GM12878 (cell line): ENCODE data around the gene PDZD8. TPM values are rescaled to one million over a fixed set of nuclear protein-coding genes. Genes with fewer than 3 reads are reported as not detected.

Experiments
- ATAC-seq: fragments of 200-7000 bp; cut with Tn5 transposase; 3 replicates; pipeline ENCODE4 v1.9.1; 2020; ENCODE audit warnings: mild to moderate bottlenecking, moderate library complexity
- BruUV-seq: library from RNA; stranded (reverse); fragments of 400-500 nt; replicated peaks from 2 replicates; lab custom pipeline; 2021; lab: Mats Ljungman, UMichigan
- CTCF ChIA-PET: fragments of 300-600 bp; sonication (Branson Sonifier 250); formaldehyde crosslinking; extraction: SDS; loops from one replicate; lab custom pipeline; 2021; ENCODE audit warnings: inconsistent platforms; lab: Yijun Ruan, JAX
- POLR2A ChIA-PET: fragments of 350-600 bp; formaldehyde crosslinking; extraction: SDS; loops from one replicate; lab custom pipeline; 2021; ENCODE audit warnings: inconsistent platforms; lab: Charles Lee
- RAD21 ChIA-PET: fragments of 300-600 bp; sonication (Branson Sonifier 250); formaldehyde crosslinking; loops from one replicate; lab custom pipeline; 2023; ENCODE audit warnings: antibody characterized with exemption; ENCODE audit not compliant: unreplicated experiment; lab: Charles Lee
- SMC1A ChIA-PET: fragments of 300-600 bp; sonication (Branson Sonifier 250); formaldehyde crosslinking; loops from one replicate; lab custom pipeline; 2023; ENCODE audit not compliant: unreplicated experiment, uncharacterized antibody; lab: Charles Lee
- DNase-seq: peaks from one replicate; pipeline ENCODE4 v3.0.0-alpha.2; 2011; ENCODE audit warnings: low read depth, low spot score
- FAIRE-seq: peaks from 3 replicates; lab custom pipeline; 2011; peaks lifted over from hg19 to GRCh38; lab: Jason Lieb, UNC
- H2AFZ ChIP-seq: 2 replicates; pipeline ENCODE4 v1.6.0; 2011; ENCODE audit warnings: low read depth, low read length, control low read depth; ENCODE audit not compliant: control insufficient read depth
- H3K27ac ChIP-seq: 2 replicates; pipeline ENCODE4 v1.5.1; 2011; ENCODE audit warnings: control low read depth; ENCODE audit not compliant: control insufficient read depth, insufficient read depth
- H3K27me3 ChIP-seq, 2 experiments: replicated peaks in 1 of 2; 2 replicates each; pipeline versions ENCODE4 v1.6.0 to v1.6.1; 2011; ENCODE audit warnings: low read length in 1 of 2; ENCODE audit not compliant: control insufficient read depth in 2 of 2, insufficient read depth in 2 of 2
- H3K36me3 ChIP-seq, 2 experiments: 2 replicates each; pipeline ENCODE4 v1.5.1; 2011; ENCODE audit warnings: low read length in 1 of 2; ENCODE audit not compliant: control insufficient read depth in 2 of 2, insufficient read depth in 2 of 2
- H3K4me1 ChIP-seq: 2 replicates; pipeline ENCODE4 v1.6.1; 2011; ENCODE audit warnings: mild to moderate bottlenecking, low read length, moderate library complexity, mixed read lengths; ENCODE audit not compliant: control insufficient read depth, insufficient read depth
- H3K4me2 ChIP-seq: 2 replicates; pipeline ENCODE4 v1.6.0; 2011; ENCODE audit warnings: control low read depth; ENCODE audit not compliant: control insufficient read depth, insufficient read depth
- H3K4me3 ChIP-seq: fragments of 200-600 bp; sonication (generic); 2 replicates; pipeline ENCODE4 v1.5.1; 2016
- H3K79me2 ChIP-seq: 2 replicates; pipeline ENCODE4 v1.6.0; 2011; ENCODE audit warnings: low read length; ENCODE audit not compliant: control insufficient read depth, insufficient read depth
- H3K9ac ChIP-seq: 2 replicates; pipeline ENCODE4 v1.8.0; 2011; ENCODE audit warnings: low read length, control low read depth, mixed read lengths; ENCODE audit not compliant: control insufficient read depth, insufficient read depth
- H3K9me3 ChIP-seq: replicated peaks from 3 replicates; pipeline ENCODE4 v1.5.1; 2011; ENCODE audit warnings: mild to moderate bottlenecking, low read length; ENCODE audit not compliant: control insufficient read depth, insufficient read depth
- H4K20me1 ChIP-seq: 2 replicates; pipeline ENCODE4 v1.6.0; 2011; ENCODE audit not compliant: control insufficient read depth, insufficient read depth
- BCL11A ChIP-seq: IDR thresholded peaks from 2 replicates; pipeline ENCODE4 v1.6.1; 2011; ENCODE audit warnings: low read depth, low read length
- CBFB ChIP-seq: IDR thresholded peaks from 2 replicates; pipeline ENCODE4 v1.6.1; 2016; ENCODE audit warnings: antibody characterized with exemption, low read depth
- CBX5 ChIP-seq: sonication (generic); IDR thresholded peaks from 2 replicates; pipeline ENCODE4 v1.6.1; 2016; ENCODE audit warnings: low read depth, moderate library complexity, mild to moderate bottlenecking, inconsistent platforms
- EED ChIP-seq: sonication (generic); IDR thresholded peaks from 2 replicates; pipeline ENCODE4 v1.6.1; 2016; ENCODE audit warnings: antibody characterized with exemption, low read depth
- HCFC1 ChIP-seq: fragments of 150-350 bp; IDR thresholded peaks from 2 replicates; pipeline ENCODE4 v1.6.1; 2014; ENCODE audit warnings: low read length
- KAT2A ChIP-seq: conservative IDR thresholded peaks from 2 replicates; pipeline ENCODE4 v1.6.1; 2011; ENCODE audit warnings: low read depth, low read length; ENCODE audit not compliant: control insufficient read depth
- MXI1 ChIP-seq: fragments of 150-350 bp; IDR thresholded peaks from 2 replicates; pipeline ENCODE4 v1.6.1; 2011; ENCODE audit warnings: low read depth, mild to moderate bottlenecking, inconsistent platforms, low read length, improper control_type of control experiment
- NR2C2 ChIP-seq: IDR thresholded peaks from 2 replicates; pipeline ENCODE4 v1.6.1; 2011; ENCODE audit warnings: borderline replicate concordance, low read depth; ENCODE audit not compliant: control insufficient read depth, insufficient read length
- PAX5 ChIP-seq: IDR thresholded peaks from 2 replicates; pipeline ENCODE4 v1.6.1; 2011; ENCODE audit warnings: low read depth, low read length, borderline replicate concordance
- PML ChIP-seq: IDR thresholded peaks from 2 replicates; pipeline ENCODE4 v1.6.1; 2012; ENCODE audit warnings: low read length, inconsistent platforms
- PRDM15 ChIP-seq: fragments of 450-650 bp; formaldehyde crosslinking; IDR thresholded peaks from 2 replicates; pipeline ENCODE4 v1.4.0; 2020; ENCODE audit warnings: mild to moderate bottlenecking, moderate library complexity
- RCOR1 ChIP-seq: conservative IDR thresholded peaks from 2 replicates; pipeline ENCODE4 v1.6.1; 2012; ENCODE audit warnings: low read depth, low read length, improper control_type of control experiment
- SKIL ChIP-seq: fragments of 450-650 bp; IDR thresholded peaks from 2 replicates; pipeline ENCODE4 v1.6.1; 2017; ENCODE audit warnings: mild to moderate bottlenecking, low read depth, inconsistent platforms; ENCODE audit not compliant: poor library complexity, severe bottlenecking
- SMC3 ChIP-seq: IDR thresholded peaks from 2 replicates; pipeline ENCODE4 v1.6.1; 2011; ENCODE audit warnings: low read length, improper control_type of control experiment, borderline replicate concordance
- SP1 ChIP-seq: IDR thresholded peaks from one replicate; pipeline ENCODE4 v1.6.1; 2011; ENCODE audit warnings: low read depth, low read length
- YBX1 ChIP-seq: fragments of 450-650 bp; IDR thresholded peaks from 2 replicates; pipeline ENCODE4 v1.6.1; 2016; ENCODE audit warnings: antibody characterized with exemption
- ZBED1 ChIP-seq: IDR thresholded peaks from 2 replicates; pipeline ENCODE4 v1.6.1; 2016; ENCODE audit warnings: borderline replicate concordance
- WGBS: methylation state at CpG from one replicate; pipeline ENCODE4 v1.1.6; 2016; ENCODE audit warnings: low lambda C conversion rate; ENCODE audit not compliant: insufficient replicate concordance, insufficient coverage; ENCODE audit errors: missing lambda C conversion rate; 5-methylcytosine and 5-hydroxymethylcytosine counted together
- in situ Hi-C: fragments of 300-500 bp; cut with MboI; formaldehyde crosslinking; loops from 9 replicates; pipeline ENCODE4 v1.14.3; 2018; ENCODE audit warnings: mixed read lengths
- intact Hi-C: fragments of 100-400 bp; cut with micrococcal nuclease; formaldehyde crosslinking; loops from one replicate; pipeline ENCODE4 v1.14.2; 2022; ENCODE audit not compliant: unreplicated experiment
- polyA plus RNA-seq, 11 experiments: library from polyadenylated mRNA; depleted of rRNA in 4 of 11; unstranded in 6 of 11; stranded (reverse) in 5 of 11; fragments of >200 nt; fragmentation: Nextera tagmentation in 4 of 11; fragmentation: Illumina TruSeq in 1 of 11; extraction: Ambion mirVana in 4 of 11; extraction: Trizol in 1 of 11; gene quantifications; 1 replicate in 1 of 11; 2 replicates in 10 of 11; pipeline versions ENCODE4 v1.2.1 to v1.2.3, GENCODE V29; 2011 to 2016; ENCODE audit warnings: inconsistent platforms in 2 of 11, missing spikeins in 2 of 11, low read depth in 1 of 11
- total RNA-seq, 4 experiments: library from RNA; depleted of rRNA in 3 of 4; stranded (reverse); fragments of >200 nt in 3 of 4; fragmentation: Illumina TruSeq in 1 of 4; extraction: Trizol in 1 of 4; gene quantifications; 2 replicates each; pipeline versions ENCODE4 v1.2.1 to v1.2.3, GENCODE V29; 2013 to 2021

The PDZD8 gene
- total and polyA plus RNA-seq, 10 of the 15 experiments (the other 5 are each of a cell fraction or from before 2014, with no cell fraction given): 2.0 to 21.2 (median 6.7) TPM

DNA sequence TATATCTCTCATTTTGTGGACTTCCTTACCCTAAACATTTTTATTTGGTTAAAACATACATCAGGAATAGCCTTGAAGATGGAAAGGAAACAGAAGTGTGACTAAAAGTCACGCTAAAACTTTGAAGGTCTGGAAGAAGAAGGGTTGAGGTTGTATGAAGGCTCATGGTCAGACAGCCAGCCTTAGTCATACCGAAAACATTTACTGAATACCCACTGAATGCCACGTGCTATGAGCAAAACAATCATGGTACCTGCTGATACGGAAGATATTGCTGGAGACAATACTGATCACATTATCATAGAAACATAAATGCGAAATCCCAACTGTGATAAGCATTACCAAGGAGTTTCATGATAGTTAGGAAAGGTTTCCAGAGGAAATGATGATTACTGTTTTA lies 64.0 kb downstream of the PDZD8 start:
- Histone ChIP-seq H3K4me2 (no peak overlapping the region), H2AFZ (no peak overlapping the region), H3K9ac (no peak overlapping the region), H4K20me1 (no peaks in the 10 kb centered on the region), H3K27me3 (no peaks in the 10 kb centered on the region), H3K4me1 (no peaks in the 10 kb centered on the region), H3K4me3 (no peak overlapping the region), H3K9me3 (no peaks in the 10 kb centered on the region), H3K27ac (no peak overlapping the region), H3K79me2 (no peaks in the 10 kb centered on the region), H3K36me3 (peaks cover 0 to 2% of the 10 kb centered on the region in 2 experiments; a peak in 3 of 4 replicates)
- RAD21 ChIA-PET: no interaction called here
- intact Hi-C loops: no loop called here
- FAIRE-seq (no peak), ATAC-seq (no peak), DNase-seq (no peak)
- 88% methylated on average over 5 of the region's 5 CpGs for WGBS
- in situ Hi-C loops: no loop called here
- CTCF ChIA-PET: interaction anchor here (4.1 kb wide), 1 partner anchor 8 kb away, joined by 38 read pairs; no protein-coding TSS in a partner anchor
- no TSS peak for BruUV-seq
- SMC1A ChIA-PET: no interaction called here
- POLR2A ChIA-PET: no interaction called here
- TF ChIP-seq RCOR1: no peak
- no peak for TF ChIP-seq SP1
- TF ChIP-seq KAT2A: no peak
- TF ChIP-seq ZBED1: no peak
- TF ChIP-seq SKIL: no peak
- TF ChIP-seq MXI1: no peak
- TF ChIP-seq PRDM15 (CRISPR knock-in tag): no peak
- no peak for TF ChIP-seq PML
- TF ChIP-seq PAX5: no peak
- no peak for TF ChIP-seq NR2C2
- no peak for TF ChIP-seq EED
- TF ChIP-seq CBFB: no peak
- no peak for TF ChIP-seq BCL11A
- no peak for TF ChIP-seq YBX1
- TF ChIP-seq HCFC1: no peak
- no peak for TF ChIP-seq SMC3
- TF ChIP-seq CBX5: no peak
